OCI-LY3 (cell line): ENCODE data around the gene PRPF40B.

Experiments used
- CTCF ChIP-seq: fragments of 200-600, 300-600 bp; sonication (generic); IDR thresholded peaks from 2 replicates; pipeline ENCODE4 v1.5.1; 2014; ENCODE audit warnings: antibody characterized with exemption, low read length, low read depth
- EZH2phosphoT487 ChIP-seq: fragments of 200-600 bp; shearing (Covaris generic); IDR thresholded peaks from 2 replicates; pipeline ENCODE4 v1.6.1; 2018; ENCODE audit warnings: antibody characterized with exemption, mixed run types, low read depth

GRCh38 chr12:49661191-49661590 lies 37.8 kb downstream of the PRPF40B start:
- TF ChIP-seq CTCF (no peak), EZH2phosphoT487 (no peak)
